BE2C (cell line): ENCODE data around the gene RAF1.

Source experiments
- DNase-seq: peaks from one replicate; pipeline ENCODE4 v3.0.0-alpha.2; 2020
- H3K27me3 ChIP-seq: fragments of 250-450 bp; sonication (Bioruptor Pico); 2 replicates; pipeline ENCODE4 v1.5.1; 2020; ENCODE audit warnings: mild to moderate bottlenecking
- H3K36me3 ChIP-seq: fragments of 250-450 bp; sonication (Bioruptor Pico); 2 replicates; pipeline ENCODE4 v1.5.1; 2020; ENCODE audit warnings: mild to moderate bottlenecking
- H3K4me1 ChIP-seq: fragments of 250-450 bp; sonication (Bioruptor Pico); 2 replicates; pipeline ENCODE4 v1.5.1; 2020
- H3K4me3 ChIP-seq: 2 replicates; pipeline ENCODE4 v1.5.1; 2011; ENCODE audit warnings: low read depth, low read length
- H3K9me3 ChIP-seq: fragments of 250-450 bp; sonication (Bioruptor Pico); 2 replicates; pipeline ENCODE4 v1.5.1; 2020
- CTCF ChIP-seq: IDR thresholded peaks from 2 replicates; pipeline ENCODE4 v1.5.1; 2012; ENCODE audit warnings: mild to moderate bottlenecking, low read depth, low read length

The RAF1 gene

GRCh38 chr3:12583280-12583679, 80.6 kb downstream of the RAF1 start:
- TF ChIP-seq CTCF = no peak
- Histone ChIP-seq H3K36me3 (peaks cover 42% of the 10 kb centered on the region), H3K4me3 (no peak overlapping the region)

GRCh38 chr3:12582730-12583129, 81.2 kb downstream of the RAF1 start:
- Histone ChIP-seq H3K4me3 (no peak overlapping the region), H3K36me3 (peaks cover 39% of the 10 kb centered on the region), H3K27me3 (no peaks in the 10 kb centered on the region), H3K9me3 (no peaks in the 10 kb centered on the region), H3K4me1 (no peaks in the 10 kb centered on the region)
- DNase-seq = no peak
- TF ChIP-seq CTCF = no peak

More at GRCh38 chr3:12583280-12583679, 80.6 kb downstream of the RAF1 start:
- no peak for DNase-seq
- Histone ChIP-seq H3K4me1 (no peaks in the 10 kb centered on the region), H3K9me3 (no peaks in the 10 kb centered on the region), H3K27me3 (no peaks in the 10 kb centered on the region)

GRCh38 chr3:12579905-12580304, 84.0 kb downstream of the RAF1 start:
- no peak for DNase-seq
- Histone ChIP-seq H3K36me3 (peaks cover 36% of the 10 kb centered on the region), H3K4me1 (no peaks in the 10 kb centered on the region), H3K9me3 (no peaks in the 10 kb centered on the region), H3K4me3 (no peak overlapping the region), H3K27me3 (no peaks in the 10 kb centered on the region)
- TF ChIP-seq CTCF = no peak

- peaks cover 31% of the 10 kb centered on the region for H3K36me3 ChIP-seq
- H3K9me3 ChIP-seq = no peaks in the 10 kb centered on the region
- no peak for TF ChIP-seq CTCF
- no peak for DNase-seq
- H3K4me3 ChIP-seq = no peak overlapping the region
- H3K27me3 ChIP-seq = no peaks in the 10 kb centered on the region
- no peaks in the 10 kb centered on the region for H3K4me1 ChIP-seq
Observed at GRCh38 chr3:12579456-12579855, 84.5 kb downstream of the RAF1 start.

GRCh38 chr3:12578742-12579141, 85.2 kb downstream of the RAF1 start:
- H3K27me3 ChIP-seq = no peaks in the 10 kb centered on the region
- DNase-seq = no peak
- no peaks in the 10 kb centered on the region for H3K4me1 ChIP-seq
- peaks cover 24% of the 10 kb centered on the region for H3K36me3 ChIP-seq
- no peak overlapping the region for H3K4me3 ChIP-seq
- 0 out of 2 replicates have a peak, but pooled peaks have one; percentile 5 for TF ChIP-seq CTCF
- no peaks in the 10 kb centered on the region for H3K9me3 ChIP-seq

GRCh38 chr3:12577379-12577778, 86.5 kb downstream of the RAF1 start:
- Histone ChIP-seq H3K4me1 (no peaks in the 10 kb centered on the region), H3K4me3 (no peak overlapping the region), H3K36me3 (peaks cover 19% of the 10 kb centered on the region), H3K27me3 (no peaks in the 10 kb centered on the region), H3K9me3 (no peaks in the 10 kb centered on the region)
- DNase-seq = no peak
- no peak for TF ChIP-seq CTCF
